ENCODE measurements around the gene ITIH1. TPM values are rescaled to one million over a fixed set of nuclear protein-coding genes. Genes with fewer than 3 reads are reported as not detected.

ITIH1 gene
- total RNA-seq, 1 donor from 2014 or later: not detected

DNA sequence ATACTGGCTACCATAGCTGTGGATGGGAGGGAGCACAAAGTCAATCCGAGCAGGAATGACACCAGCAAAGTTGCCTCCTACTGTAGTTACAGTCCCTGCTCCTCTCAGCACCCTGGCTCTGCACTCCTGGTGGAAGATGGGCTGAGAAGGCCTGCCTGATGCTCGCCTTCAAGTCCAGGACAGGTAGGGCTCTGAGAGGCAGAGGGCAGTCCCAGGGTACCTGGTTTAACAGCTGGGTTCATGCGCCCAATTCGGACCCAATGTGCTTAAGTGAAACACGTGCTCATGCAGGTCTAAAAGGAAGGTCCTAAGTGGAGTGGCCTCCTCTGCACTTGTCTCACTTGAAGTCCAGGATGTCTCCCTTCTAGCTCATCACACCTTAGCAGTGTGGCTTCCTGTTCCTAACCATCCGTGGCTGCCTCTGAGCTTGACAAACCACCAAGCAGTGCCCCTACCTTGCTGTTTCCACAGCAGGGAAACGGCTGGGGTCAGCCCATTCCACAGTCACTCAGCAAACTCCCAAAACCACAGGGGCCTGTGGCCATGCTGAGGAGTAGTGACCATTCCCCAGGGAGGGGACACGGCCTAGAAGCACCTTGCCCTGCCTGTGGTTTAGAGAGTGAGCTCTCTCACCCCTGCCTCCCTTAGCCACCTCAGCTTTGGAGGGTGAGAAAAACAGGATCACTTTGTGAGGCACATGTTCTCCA lies 61.3 kb downstream of the ITIH1 start:
- TF ChIP-seq, protein P1, sequence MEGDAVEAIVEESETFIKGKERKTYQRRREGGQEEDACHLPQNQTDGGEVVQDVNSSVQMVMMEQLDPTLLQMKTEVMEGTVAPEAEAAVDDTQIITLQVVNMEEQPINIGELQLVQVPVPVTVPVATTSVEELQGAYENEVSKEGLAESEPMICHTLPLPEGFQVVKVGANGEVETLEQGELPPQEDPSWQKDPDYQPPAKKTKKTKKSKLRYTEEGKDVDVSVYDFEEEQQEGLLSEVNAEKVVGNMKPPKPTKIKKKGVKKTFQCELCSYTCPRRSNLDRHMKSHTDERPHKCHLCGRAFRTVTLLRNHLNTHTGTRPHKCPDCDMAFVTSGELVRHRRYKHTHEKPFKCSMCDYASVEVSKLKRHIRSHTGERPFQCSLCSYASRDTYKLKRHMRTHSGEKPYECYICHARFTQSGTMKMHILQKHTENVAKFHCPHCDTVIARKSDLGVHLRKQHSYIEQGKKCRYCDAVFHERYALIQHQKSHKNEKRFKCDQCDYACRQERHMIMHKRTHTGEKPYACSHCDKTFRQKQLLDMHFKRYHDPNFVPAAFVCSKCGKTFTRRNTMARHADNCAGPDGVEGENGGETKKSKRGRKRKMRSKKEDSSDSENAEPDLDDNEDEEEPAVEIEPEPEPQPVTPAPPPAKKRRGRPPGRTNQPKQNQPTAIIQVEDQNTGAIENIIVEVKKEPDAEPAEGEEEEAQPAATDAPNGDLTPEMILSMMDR (conservative IDR thresholded peaks at IDR 0.05; ENCODE audit: low read depth, low read length): no peak

DNA sequence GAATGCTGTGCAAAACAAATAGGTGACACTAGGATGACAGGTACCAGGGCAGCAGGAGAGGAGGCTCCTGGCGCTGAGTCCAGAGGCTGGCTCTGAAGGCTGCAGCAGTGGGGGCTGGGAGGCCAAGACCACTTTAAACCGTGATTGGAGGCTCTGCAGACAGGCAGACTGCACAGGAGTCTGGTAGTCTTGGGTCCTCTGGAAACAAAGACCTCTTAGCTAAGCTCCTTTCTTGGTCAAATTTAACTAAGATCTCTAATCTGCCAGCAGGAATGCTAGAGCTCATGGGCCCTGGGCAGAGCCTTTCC lies 61.8 kb downstream of the ITIH1 start:
- TF ChIP-seq, protein P1 (conservative IDR thresholded peaks at IDR 0.05; ENCODE audit: low read depth, low read length): no peak
- H3K4me3 ChIP-seq (ENCODE audit: low read depth, low read length): no peak overlapping the region
- no peak for DNase-seq (ENCODE audit: low read depth)

More for the DNA sequence above, 61.3 kb downstream of the ITIH1 start:
- no peak for DNase-seq (ENCODE audit: low read depth)
- no peak overlapping the region for H3K4me3 ChIP-seq (ENCODE audit: low read depth, low read length)

DNA sequence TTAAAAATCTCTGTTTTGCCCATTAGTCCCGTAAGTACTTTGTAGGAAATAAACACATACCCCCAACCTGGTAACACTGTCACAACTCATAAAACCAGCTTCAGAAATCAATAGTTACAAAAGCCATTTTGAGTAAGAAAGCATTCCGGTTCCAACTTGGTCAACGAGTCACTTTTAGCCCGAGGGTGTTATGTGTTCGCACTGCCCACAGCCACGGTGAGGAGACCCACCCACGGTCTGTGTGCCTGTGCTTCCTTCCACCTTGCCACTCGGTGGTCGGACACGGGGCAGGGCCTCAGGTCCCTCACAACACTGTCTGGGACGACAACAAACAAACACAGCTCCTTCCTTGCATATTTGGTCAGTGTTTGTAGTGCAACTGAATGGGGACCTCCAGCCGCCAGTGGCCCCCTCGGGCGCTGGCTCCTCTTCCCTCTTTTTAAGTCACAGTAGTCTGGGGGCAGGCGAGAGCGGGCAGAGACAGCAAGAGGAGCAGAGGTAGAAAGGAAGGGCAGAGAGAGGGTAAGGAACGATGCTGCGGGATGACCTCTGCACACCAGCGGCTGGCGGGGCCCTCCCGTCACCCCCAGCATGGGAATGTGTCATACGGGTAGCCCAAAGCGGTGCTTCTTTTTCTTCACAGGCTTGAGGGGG lies 62.6 kb downstream of the ITIH1 start:
- no peak overlapping the region for H3K4me3 ChIP-seq (ENCODE audit: low read depth, low read length)
- no peak for DNase-seq (ENCODE audit: low read depth)
- TF ChIP-seq, protein P1 (conservative IDR thresholded peaks at IDR 0.05; ENCODE audit: low read depth, low read length): no peak

DNA sequence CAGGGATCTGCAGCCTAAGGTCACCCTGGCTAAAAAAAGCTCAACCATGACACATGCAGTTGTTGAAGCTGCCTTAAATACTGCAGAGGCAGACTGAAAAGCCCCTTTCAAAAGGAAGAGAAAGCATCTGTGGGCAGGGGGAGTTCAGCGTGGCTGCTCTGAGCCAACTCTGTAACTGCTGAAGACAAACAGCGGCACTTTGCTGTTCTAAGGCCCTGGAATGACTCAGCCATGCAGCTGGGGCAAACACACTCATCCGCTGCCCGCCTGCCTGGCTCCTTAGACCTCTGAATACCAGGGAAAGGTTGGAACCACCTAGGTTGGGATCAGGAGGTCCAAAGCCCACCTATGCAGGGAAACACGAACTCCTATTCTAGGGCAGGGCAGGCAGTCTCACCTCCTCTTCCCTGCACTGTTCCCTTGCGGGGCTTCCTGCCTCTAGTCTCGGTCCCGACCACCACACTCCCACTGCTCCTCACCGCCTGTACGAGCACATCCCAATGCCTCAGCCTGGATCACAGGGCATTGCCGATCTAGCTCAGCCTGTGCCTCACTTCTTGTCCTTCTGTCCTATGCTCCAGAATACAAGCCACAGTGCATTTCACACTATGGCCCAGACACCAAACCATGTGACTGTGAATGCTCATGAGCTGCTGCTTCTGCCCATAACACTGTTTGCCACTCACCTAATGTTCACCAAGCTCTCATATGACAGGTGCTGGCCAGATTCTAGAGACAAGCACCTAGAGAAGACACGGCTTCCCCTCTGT lies 64.0 kb downstream of the ITIH1 start:
- no peak for DNase-seq (ENCODE audit: low read depth)
- TF ChIP-seq, protein P1 (conservative IDR thresholded peaks at IDR 0.05; ENCODE audit: low read depth, low read length): no peak
- H3K4me3 ChIP-seq (ENCODE audit: low read depth, low read length): no peak overlapping the region

Other genes with a start within 250 kb of the ITIH1 start
- 144 and 229 TPM in 2 replicates for gene NT5DC2, start 243.7 kb upstream of the ITIH1 start, total RNA-seq
- 1.4 and 2.4 TPM in 2 replicates for gene UQCC5, start 241.0 kb upstream of the ITIH1 start, total RNA-seq
- 40.5 and 51.5 TPM in 2 replicates for gene PBRM1, start 91.7 kb upstream of the ITIH1 start, total RNA-seq
- 128 and 141 TPM in 2 replicates for gene GNL3, start 91.6 kb upstream of the ITIH1 start, total RNA-seq
- gene GLT8D1, start 71.8 kb upstream of the ITIH1 start, total RNA-seq: 59.2 and 59.5 TPM in 2 replicates
- 171 and 212 TPM in 2 replicates for gene SPCS1, start 71.5 kb upstream of the ITIH1 start, total RNA-seq
- 13.3 and 22.9 TPM in 2 replicates for gene NEK4, start 6.7 kb upstream of the ITIH1 start, total RNA-seq
- gene ITIH3, start 17.2 kb downstream of the ITIH1 start, total RNA-seq: not detected in 2 replicates
- 0.07 TPM in 1 of 2 replicates, not detected in the other for gene ITIH4, start 53.1 kb downstream of the ITIH1 start, total RNA-seq
- not detected in 2 replicates for gene MUSTN1, start 57.4 kb downstream of the ITIH1 start, total RNA-seq
- gene STIMATE, start 119.9 kb downstream of the ITIH1 start, total RNA-seq: 7.7 and 13.1 TPM in 2 replicates